Upper lobe of left lung (tissue), 6 donors: ENCODE data around the gene TP53I11. TPM values are rescaled to one million over a fixed set of nuclear protein-coding genes. Genes with fewer than 3 reads are reported as not detected.

ENCODE experiments used
- ATAC-seq, 2 donors: fragments of 200-7000 bp; cut with Tn5 transposase; one replicate each; pipeline ENCODE4 v1.9.1; 2022; ENCODE audit warnings: mild to moderate bottlenecking in 2 of 2, moderate library complexity in 2 of 2; ENCODE audit not compliant: low FRiP score in 2 of 2
- DNase-seq, 2 donors: peaks; one replicate each; pipeline ENCODE4 v3.0.0-alpha.2; 2019 to 2020
- H3K27ac ChIP-seq, 4 donors: fragments of 200-600 bp; sonication (generic); one replicate each; pipeline ENCODE4 v1.5.1; 2016 to 2019
- H3K27me3 ChIP-seq, 4 donors: fragments of 200-600 bp; sonication (generic); one replicate each; pipeline ENCODE4 v1.5.1; 2017 to 2019
- H3K36me3 ChIP-seq, 4 donors: fragments of 200-600 bp; sonication (generic); one replicate each; pipeline ENCODE4 v1.5.1; 2016 to 2019
- H3K4me1 ChIP-seq, 4 donors: fragments of 200-600 bp; sonication (generic); one replicate each; pipeline ENCODE4 v1.5.1; 2018 to 2019
- H3K4me3 ChIP-seq, 4 donors: fragments of 200-600 bp; sonication (generic); one replicate each; pipeline ENCODE4 v1.5.1; 2017 to 2019; ENCODE audit warnings: mild to moderate bottlenecking in 2 of 4, moderate library complexity in 1 of 4
- H3K9me3 ChIP-seq, 4 donors: fragments of 200-600 bp; sonication (generic); one replicate each; pipeline ENCODE4 v1.5.1; 2018 to 2019
- EP300 ChIP-seq, 4 donors: sonication (generic); formaldehyde crosslinking; IDR thresholded peaks; one replicate each; pipeline ENCODE4 v1.5.1; 2017; ENCODE audit warnings: antibody characterized with exemption in 4 of 4, control low read depth in 2 of 4
- POLR2A ChIP-seq, 4 donors: fragments of 450-650 bp; IDR thresholded peaks; one replicate each; pipeline ENCODE4 v1.5.1; 2016 to 2017; ENCODE audit warnings: antibody characterized with exemption in 4 of 4, mild to moderate bottlenecking in 2 of 4
- POLR2AphosphoS5 ChIP-seq, 2 donors: sonication (generic); formaldehyde crosslinking; IDR thresholded peaks; one replicate each; pipeline ENCODE4 v1.5.1; 2017; ENCODE audit warnings: antibody characterized with exemption in 2 of 2
- WGBS, 2 donors: methylation state at CpG; one replicate each; pipeline ENCODE4 v1.1.5; 2017 to 2018; 5-methylcytosine and 5-hydroxymethylcytosine counted together
- total RNA-seq, 6 donors: library from RNA; depleted of rRNA in 4 of 6; stranded (reverse); fragments of >200 nt in 4 of 6; gene quantifications; one replicate each; pipeline versions ENCODE4 v1.1.0 to v1.2.1, GENCODE V29; 2016 to 2021
- TF ChIP-seq, protein P1 (sequence below), 6 experiments: fragments of 450-650 bp in 4 of 6; fragments of 200-600 bp in 2 of 6; sonication (generic) in 2 of 6; IDR thresholded peaks; one replicate each; pipeline ENCODE4 v1.5.1; 2016 to 2019; ENCODE audit warnings: antibody characterized with exemption in 6 of 6
- donor health status: DM: no; HTN: no; CAD: no; lungs with moderate emphysema.
- donor health status: DM: no; HTN: yes; CAD: no; lungs with severe emphysema.

Gene TP53I11
- total RNA-seq, 6 donors from 2014 or later, result 55.3 to 127 (median 101) TPM

DNA sequence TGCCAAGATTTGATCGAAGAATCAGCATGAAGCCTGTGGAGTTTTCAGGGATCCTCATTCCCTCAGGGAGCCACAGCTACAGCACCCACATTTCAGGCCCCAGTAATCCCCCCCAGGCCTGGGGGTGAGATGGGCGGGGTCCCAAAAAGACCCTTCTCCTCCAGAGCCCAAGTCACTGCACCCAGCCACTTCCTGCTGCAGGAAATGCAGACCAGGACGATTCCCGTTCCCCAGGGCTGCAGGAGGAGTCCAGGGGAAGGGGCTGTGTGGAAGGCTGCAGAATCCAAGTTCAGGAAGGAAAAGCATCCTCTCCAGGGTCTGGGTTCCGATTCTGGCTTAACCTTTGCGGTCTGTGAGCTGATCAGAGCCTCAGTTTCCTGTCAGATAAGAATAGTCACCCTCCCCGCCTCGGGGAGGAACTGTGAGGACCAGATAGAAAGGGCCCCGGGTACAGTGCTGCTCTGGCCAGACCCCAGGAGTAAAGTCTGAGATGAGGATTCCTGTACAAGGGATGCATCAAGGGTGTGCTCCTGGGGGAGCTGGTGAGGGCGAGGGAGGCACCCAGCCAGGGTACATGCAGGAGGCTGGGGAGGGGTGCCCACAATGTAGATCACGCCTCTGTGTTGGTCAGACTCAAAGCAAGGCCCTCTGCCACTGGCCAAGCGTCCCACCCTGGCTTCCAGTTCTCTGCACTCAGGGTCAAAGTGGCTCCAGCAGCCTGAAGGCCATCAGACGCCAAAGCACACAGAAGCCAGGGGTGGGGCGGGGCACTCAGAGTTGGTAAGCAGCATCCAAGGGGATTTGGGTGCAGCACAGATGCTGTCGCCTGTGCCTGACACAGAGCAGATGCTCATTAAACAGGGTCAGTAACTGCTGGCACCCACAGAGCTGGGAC is 30.1 kb upstream of the TP53I11 start:
- no peaks in the 10 kb centered on the region for H3K9me3 ChIP-seq
- TF ChIP-seq, protein P1, sequence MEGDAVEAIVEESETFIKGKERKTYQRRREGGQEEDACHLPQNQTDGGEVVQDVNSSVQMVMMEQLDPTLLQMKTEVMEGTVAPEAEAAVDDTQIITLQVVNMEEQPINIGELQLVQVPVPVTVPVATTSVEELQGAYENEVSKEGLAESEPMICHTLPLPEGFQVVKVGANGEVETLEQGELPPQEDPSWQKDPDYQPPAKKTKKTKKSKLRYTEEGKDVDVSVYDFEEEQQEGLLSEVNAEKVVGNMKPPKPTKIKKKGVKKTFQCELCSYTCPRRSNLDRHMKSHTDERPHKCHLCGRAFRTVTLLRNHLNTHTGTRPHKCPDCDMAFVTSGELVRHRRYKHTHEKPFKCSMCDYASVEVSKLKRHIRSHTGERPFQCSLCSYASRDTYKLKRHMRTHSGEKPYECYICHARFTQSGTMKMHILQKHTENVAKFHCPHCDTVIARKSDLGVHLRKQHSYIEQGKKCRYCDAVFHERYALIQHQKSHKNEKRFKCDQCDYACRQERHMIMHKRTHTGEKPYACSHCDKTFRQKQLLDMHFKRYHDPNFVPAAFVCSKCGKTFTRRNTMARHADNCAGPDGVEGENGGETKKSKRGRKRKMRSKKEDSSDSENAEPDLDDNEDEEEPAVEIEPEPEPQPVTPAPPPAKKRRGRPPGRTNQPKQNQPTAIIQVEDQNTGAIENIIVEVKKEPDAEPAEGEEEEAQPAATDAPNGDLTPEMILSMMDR (IDR thresholded peaks at IDR 0.05), result no peak
- no peak for TF ChIP-seq EP300 (IDR thresholded peaks at IDR 0.05)
- TF ChIP-seq POLR2AphosphoS5 (IDR thresholded peaks at IDR 0.05), result no peak
- ATAC-seq (no peak), DNase-seq (no peak)
- H3K36me3 ChIP-seq, result no peaks in the 10 kb centered on the region
- H3K4me1 ChIP-seq, result peaks cover 39 to 45% (median 42%) of the 10 kb centered on the region in 4 donors
- H3K27ac ChIP-seq, result peak overlapping the region in 3 of 4 donors; percentile 68 to 85 (median 68)
- WGBS, 2 donors, result 65 to 75% methylated on average over 6 to 15 of the region's 15 CpGs
- no peak overlapping the region for H3K4me3 ChIP-seq
- no peaks in the 10 kb centered on the region for H3K27me3 ChIP-seq

DNA sequence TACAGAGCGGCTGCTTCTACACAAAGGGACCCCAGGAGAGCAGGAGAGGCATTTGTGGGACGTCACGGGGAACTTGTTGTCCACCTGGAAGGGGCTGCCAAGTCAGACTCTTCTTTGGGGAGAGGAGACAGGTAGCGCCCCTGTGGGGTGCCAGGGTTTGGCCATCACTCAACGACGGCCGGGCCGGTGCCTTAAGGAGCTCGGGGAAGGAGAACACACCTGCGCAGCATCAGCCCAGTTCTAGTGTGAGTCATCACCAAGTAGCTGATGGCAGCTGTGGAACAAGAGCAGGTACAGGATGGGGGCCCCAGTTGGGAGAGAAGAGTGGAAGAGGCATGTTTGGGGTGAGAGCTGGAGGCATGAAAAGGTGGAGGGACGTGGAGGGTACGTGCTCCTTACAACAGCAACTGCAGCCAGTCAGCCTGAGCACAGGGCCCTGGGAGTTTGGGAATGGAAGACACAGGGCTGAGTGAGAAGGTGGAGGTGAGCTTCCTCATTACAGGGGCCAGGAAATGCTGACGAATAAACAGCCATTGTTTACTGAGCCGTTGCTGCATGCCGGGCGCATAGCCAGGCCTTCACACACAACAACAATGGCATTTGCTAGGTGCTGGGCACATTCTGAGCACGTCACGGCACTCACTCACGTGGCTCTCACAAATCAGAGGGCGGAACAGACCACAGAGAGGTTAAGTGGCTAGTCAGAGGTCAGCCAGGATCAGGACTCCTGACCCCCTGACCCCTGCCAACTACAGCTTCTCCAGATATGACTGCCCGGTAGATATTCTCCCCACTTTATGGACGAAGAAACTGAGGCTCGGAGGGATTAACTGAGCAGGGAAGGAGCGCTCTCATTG is 29.1 kb upstream of the TP53I11 start:
- Histone ChIP-seq H3K27me3 (no peaks in the 10 kb centered on the region), H3K36me3 (no peaks in the 10 kb centered on the region), H3K4me1 (peaks cover 39 to 45% (median 42%) of the 10 kb centered on the region in 4 donors), H3K9me3 (no peaks in the 10 kb centered on the region), H3K27ac (peak overlapping the region; percentile 58 to 85 (median 68)), H3K4me3 (no peak overlapping the region)
- TF ChIP-seq EP300 (IDR thresholded peaks at IDR 0.05) (peak in 1 of 4 donors; percentile 43), POLR2AphosphoS5 (IDR thresholded peaks at IDR 0.05) (peak; percentile 36 to 60), POLR2A (IDR thresholded peaks at IDR 0.05) (no peak)
- TF ChIP-seq, protein P1 (IDR thresholded peaks at IDR 0.05), result no peak
- DNase-seq, result peak in 1 of 2 donors; percentile 67
- WGBS, 2 donors, result 65 to 74% methylated on average over 22 to 24 of the region's 24 CpGs
- ATAC-seq, result peak; percentile 34 to 66

DNA sequence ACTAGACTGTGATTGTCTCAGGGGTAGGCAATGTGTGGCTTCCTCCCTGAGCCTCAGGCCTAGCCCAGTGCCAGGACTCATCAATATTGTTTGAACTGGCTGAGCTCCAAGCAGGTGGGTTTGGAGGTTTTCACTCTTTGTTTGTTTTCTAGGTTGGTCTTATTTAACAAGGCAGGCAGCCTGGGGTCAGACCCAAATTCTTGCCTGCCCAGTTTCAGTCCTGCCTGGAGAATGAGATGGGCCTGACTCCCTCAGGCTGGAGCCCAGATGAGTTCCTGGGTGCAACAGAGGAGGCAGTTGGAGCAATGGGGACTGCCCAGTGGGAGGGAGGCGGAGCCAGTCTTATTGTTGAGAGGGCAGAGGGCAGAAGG is 28.3 kb upstream of the TP53I11 start:
- peaks cover 39 to 45% (median 42%) of the 10 kb centered on the region in 4 donors for H3K4me1 ChIP-seq
- WGBS, 2 donors, result 73 to 86% methylated on average over 1 of the region's 1 CpG
- H3K27ac ChIP-seq, result peak overlapping the region; percentile 58 to 85 (median 68)

DNA sequence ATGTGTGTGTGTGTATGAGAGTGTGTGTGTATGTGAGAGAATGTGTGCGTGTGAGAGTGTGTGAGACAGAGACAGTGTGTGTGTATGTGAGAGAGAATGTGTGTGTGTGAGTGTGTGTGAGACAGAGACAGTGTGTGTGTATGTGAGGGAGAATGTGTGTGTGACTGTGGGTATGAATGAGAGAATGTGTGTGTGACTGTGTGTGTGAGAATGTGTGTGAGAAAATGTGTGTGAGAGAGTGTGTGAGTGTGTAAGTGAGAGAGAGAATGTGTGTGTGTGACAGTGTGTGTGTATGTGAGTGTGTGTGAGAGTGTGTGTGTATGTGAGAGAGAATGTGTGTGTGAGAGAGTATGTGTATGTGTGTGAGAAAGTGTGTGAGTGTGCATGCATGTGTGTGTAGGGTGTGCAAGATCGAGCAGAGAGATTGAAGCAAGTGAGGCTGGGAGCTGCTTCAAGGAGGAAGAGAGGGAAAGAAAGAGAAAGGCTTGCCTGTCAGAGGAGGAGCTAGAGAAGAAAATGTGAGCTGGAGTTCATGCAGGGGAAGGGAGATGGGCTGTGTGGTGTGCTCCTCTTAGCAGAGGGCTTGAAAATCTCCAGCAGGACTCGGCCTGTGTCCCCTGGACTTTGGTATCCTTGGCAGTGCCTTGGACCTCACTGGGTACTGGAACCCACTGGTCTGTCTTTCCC is 27.7 kb upstream of the TP53I11 start:
- H3K9me3 ChIP-seq, result no peaks in the 10 kb centered on the region
- H3K27me3 ChIP-seq, result no peaks in the 10 kb centered on the region
- WGBS, 2 donors, result 34 to 47% methylated on average over 3 of the region's 3 CpGs
- TF ChIP-seq, protein P1 (IDR thresholded peaks at IDR 0.05), result no peak
- TF ChIP-seq POLR2AphosphoS5 (IDR thresholded peaks at IDR 0.05) (no peak), EP300 (IDR thresholded peaks at IDR 0.05) (no peak), POLR2A (IDR thresholded peaks at IDR 0.05) (no peak)
- peaks cover 39 to 45% (median 42%) of the 10 kb centered on the region in 4 donors for H3K4me1 ChIP-seq
- peak in 1 of 2 donors; percentile 2 for ATAC-seq
- no peak overlapping the region for H3K4me3 ChIP-seq
- peak overlapping the region; percentile 58 to 85 (median 68) for H3K27ac ChIP-seq
- H3K36me3 ChIP-seq, result no peaks in the 10 kb centered on the region
- DNase-seq, result no peak

More for the DNA sequence above, 28.3 kb upstream of the TP53I11 start:
- Histone ChIP-seq H3K27me3 (no peaks in the 10 kb centered on the region), H3K36me3 (no peaks in the 10 kb centered on the region), H3K4me3 (no peak overlapping the region), H3K9me3 (no peaks in the 10 kb centered on the region)
- TF ChIP-seq POLR2A (IDR thresholded peaks at IDR 0.05) (peak in 1 of 4 donors; percentile 40), POLR2AphosphoS5 (IDR thresholded peaks at IDR 0.05) (no peak)
- ATAC-seq, result peak; percentile 32 to 50
- peak in 1 of 2 donors; percentile 59 for DNase-seq
